Right lobe of liver (tissue), 4 donors: Measurements from ENCODE around the gene SSBP3.

Experiments
- CTCF ChIP-seq, 4 donors: fragments of 200-600 bp in 3 of 4; fragments of 450-650 bp in 1 of 4; IDR thresholded peaks; one replicate each; pipeline versions ENCODE4 v1.5.1 to v1.8.0; 2016 to 2022; ENCODE audit warnings: antibody characterized with exemption in 4 of 4, mild to moderate bottlenecking in 2 of 4
- POLR2A ChIP-seq: fragments of 450-650 bp; IDR thresholded peaks from one replicate; pipeline ENCODE4 v1.6.1; 2017; ENCODE audit warnings: antibody characterized with exemption, mild to moderate bottlenecking
- donor health status: DM: no; HTN: no; CAD: no.
- donor health status: DM: no; HTN: no; CAD: no.
- donor health status: DM: no; HTN: yes; CAD: no.

GRCh38 chr1:54364582-54364981 is 41.6 kb downstream of the SSBP3 start:
- no peak for TF ChIP-seq CTCF (IDR thresholded peaks at IDR 0.05)
- TF ChIP-seq POLR2A: no peak
